Body of pancreas (tissue), 4 donors: ENCODE results near the gene SLC2A5. TPM values are rescaled to one million over a fixed set of nuclear protein-coding genes. Genes with fewer than 3 reads are reported as not detected.

ENCODE experiments used
- ATAC-seq: fragments of 150-250 bp; one replicate; pipeline ENCODE4 v1.9.1; 2016
- DNase-seq, 4 donors: peaks; one replicate each; pipeline ENCODE4 v3.0.0-alpha.2; 2019
- H3K27ac ChIP-seq, 4 donors: fragments of 200-600 bp; sonication (generic); 1 replicate in 3 of 4; 2 replicates in 1 of 4; pipeline versions ENCODE4 v1.5.1 to v1.6.1; 2016 to 2019; ENCODE audit warnings: mild to moderate bottlenecking in 1 of 4, mixed read lengths in 1 of 4, moderate library complexity in 1 of 4
- H3K27me3 ChIP-seq, 2 donors: fragments of 200-600 bp; sonication (generic); one replicate each; pipeline ENCODE4 v1.6.0; 2016; ENCODE audit warnings: mild to moderate bottlenecking in 1 of 2
- H3K36me3 ChIP-seq, 2 donors: fragments of 200-600 bp; sonication (generic); replicated peaks in 1 of 2; 2 replicates each; pipeline ENCODE4 v1.5.1; 2016; ENCODE audit warnings: low read depth in 2 of 2; ENCODE audit not compliant: insufficient read depth in 1 of 2
- H3K4me1 ChIP-seq: fragments of 200-600 bp; sonication (generic); one replicate; pipeline ENCODE4 v1.6.0; 2016
- H3K4me3 ChIP-seq, 2 donors: fragments of 200-600 bp; sonication (generic); 1 replicate in 1 of 2; 2 replicates in 1 of 2; pipeline ENCODE4 v1.5.1; 2016 to 2019
- H3K9me3 ChIP-seq, 3 donors: fragments of 200-600 bp; sonication (generic); 1 replicate in 2 of 3; 2 replicates in 1 of 3; pipeline ENCODE4 v1.5.1; 2016
- CTCF ChIP-seq, 7 experiments: fragments of 450-650 bp in 4 of 7; fragments of 200-600 bp in 3 of 7; sonication (generic) in 3 of 7; IDR thresholded peaks; one replicate each; pipeline ENCODE4 v1.5.1; 2016 to 2019; ENCODE audit warnings: antibody characterized with exemption in 7 of 7
- POLR2A ChIP-seq, 3 donors: fragments of 450-650 bp; IDR thresholded peaks; one replicate each; pipeline ENCODE4 v1.6.1; 2016; ENCODE audit warnings: antibody characterized with exemption in 3 of 3, mild to moderate bottlenecking in 2 of 3
- WGBS, 2 donors: methylation state at CpG; one replicate each; pipeline ENCODE4 v1.1.5; 2017; 5-methylcytosine and 5-hydroxymethylcytosine counted together
- intact Hi-C: fragments of 100-400 bp; cut with DNase I; formaldehyde crosslinking; loops from one replicate; pipeline ENCODE4 v1.15.1; 2023
- total RNA-seq, 2 donors: library from RNA; depleted of rRNA; stranded (reverse); fragments of >200 nt; gene quantifications; one replicate each; pipeline ENCODE4 v1.1.0, GENCODE V29; 2016

SLC2A5 gene
- under 1 TPM; under 0.01 to 0.26 TPM for total RNA-seq

GRCh38 chr1:9069326-9070100 is at the start of gene SLC2A5:
TSS of gene SLC2A5 (minus strand) at chr1:9069635. CDS start at chr1:9069536, 99 bp downstream.
- intact Hi-C loops: no loop called here
- no peaks in the 10 kb centered on the region for H3K27me3 ChIP-seq
- peak within 1 kb of the TSS in 2 of 4 donors; percentile 16 to 39 for H3K27ac ChIP-seq
- H3K4me1 ChIP-seq: no peaks in the 10 kb centered on the region
- H3K4me3 ChIP-seq: no peak within 1 kb of the TSS
- H3K36me3 ChIP-seq: no peaks in the 10 kb centered on the region
- TF ChIP-seq CTCF (IDR thresholded peaks at IDR 0.05) (no peak), POLR2A (IDR thresholded peaks at IDR 0.05) (no peak)
- no peaks in the 10 kb centered on the region for H3K9me3 ChIP-seq
- 60 to 69% methylated on average over 8 of the region's 8 CpGs for WGBS, 2 donors
- ATAC-seq (no peak), DNase-seq (peak in 1 of 4 donors; percentile 40)

- no peak overlapping the region for H3K4me3 ChIP-seq
- DNase-seq: no peak
- H3K36me3 ChIP-seq: no peaks in the 10 kb centered on the region
- 48 to 57% methylated on average over 7 of the region's 7 CpGs for WGBS, 2 donors
- TF ChIP-seq CTCF (IDR thresholded peaks at IDR 0.05) (no peak), POLR2A (IDR thresholded peaks at IDR 0.05) (no peak)
- intact Hi-C loops: no loop called here
- peaks cover 8% of the 10 kb centered on the region for H3K4me1 ChIP-seq
- no peak for ATAC-seq
- H3K9me3 ChIP-seq: no peaks in the 10 kb centered on the region
- H3K27me3 ChIP-seq: no peaks in the 10 kb centered on the region
- no peak overlapping the region for H3K27ac ChIP-seq
These were observed 48.8 kb upstream of the SLC2A5 start for GRCh38 chr1:9118186-9118585.

- no peak for TF ChIP-seq POLR2A (IDR thresholded peaks at IDR 0.05)
- no peak for TF ChIP-seq CTCF (IDR thresholded peaks at IDR 0.05)
- ATAC-seq (peak; percentile 66), DNase-seq (peak in 3 of 4 donors; percentile 33 to 39 (median 34))
- no peaks in the 10 kb centered on the region for H3K9me3 ChIP-seq
- H3K4me3 ChIP-seq: no peak overlapping the region
- intact Hi-C loops: no loop called here
- H3K4me1 ChIP-seq: peaks cover 13% of the 10 kb centered on the region
- H3K36me3 ChIP-seq: no peaks in the 10 kb centered on the region
- no peaks in the 10 kb centered on the region for H3K27me3 ChIP-seq
- WGBS, 2 donors: 78% methylated on average over 5 of the region's 5 CpGs
- H3K27ac ChIP-seq: peak overlapping the region in 3 of 4 donors; percentile 1 to 59 (median 38)
These were observed 46.1 kb upstream of the SLC2A5 start for GRCh38 chr1:9115351-9116205.

- no peak for ATAC-seq
- intact Hi-C loops: no loop called here
- H3K27ac ChIP-seq: no peak overlapping the region
These were observed 43.8 kb upstream of the SLC2A5 start for GRCh38 chr1:9112961-9113880.

More at GRCh38 chr1:9112961-9113880, 43.8 kb upstream of the SLC2A5 start:
- TF ChIP-seq POLR2A (IDR thresholded peaks at IDR 0.05) (no peak), CTCF (IDR thresholded peaks at IDR 0.05) (no peak)
- WGBS, 2 donors: 76 to 80% methylated on average over 9 to 13 of the region's 13 CpGs
- H3K4me1 ChIP-seq: peaks cover 18% of the 10 kb centered on the region
- H3K36me3 ChIP-seq: no peaks in the 10 kb centered on the region
- no peaks in the 10 kb centered on the region for H3K27me3 ChIP-seq
- DNase-seq: no peak
- H3K9me3 ChIP-seq: no peaks in the 10 kb centered on the region
- no peak overlapping the region for H3K4me3 ChIP-seq
